SU-DHL-6 (cell line): ENCODE data around the gene IGFBP6.
A peak's percentile ranks its signal among the peaks of the same experiment; 100 is the strongest.

Experiments
- H2AFZ ChIP-seq: fragments of 200-600 bp; sonication (generic); 2 replicates; pipeline ENCODE4 v1.6.1; 2014; ENCODE audit warnings: low read depth, mild to moderate bottlenecking, moderate library complexity, mixed read lengths, antibody characterized with exemption, low read length; ENCODE audit not compliant: severe bottlenecking
- H3F3A ChIP-seq: fragments of 200-600 bp; shearing (Covaris generic); 2 replicates; pipeline ENCODE4 v1.6.0; 2016; ENCODE audit warnings: antibody characterized with exemption, mild to moderate bottlenecking; ENCODE audit not compliant: insufficient read depth
- H3K27ac ChIP-seq: fragments of 200-600 bp; sonication (generic); 2 replicates; pipeline ENCODE4 v1.5.1; 2016; ENCODE audit warnings: low read depth, mild to moderate bottlenecking, low read length, moderate library complexity, mixed read lengths
- H3K27me3 ChIP-seq: fragments of 200-600 bp; sonication (generic), shearing (Covaris generic); 2 replicates; pipeline ENCODE4 v1.6.0; 2014; ENCODE audit warnings: mild to moderate bottlenecking, low read length
- H3K36me3 ChIP-seq: fragments of 200-600 bp; sonication (generic); 2 replicates; pipeline ENCODE4 v1.6.1; 2014; ENCODE audit warnings: mild to moderate bottlenecking, low read length, mixed read lengths
- H3K4me2 ChIP-seq: fragments of 300-600, 200-600 bp; shearing (Covaris generic), sonication (generic); 2 replicates; pipeline ENCODE4 v1.6.0; 2014; ENCODE audit warnings: low read length, low read depth, mild to moderate bottlenecking; ENCODE audit not compliant: poor library complexity, severe bottlenecking
- H3K4me3 ChIP-seq: fragments of 200-600 bp; sonication (generic); 2 replicates; pipeline ENCODE4 v1.5.1; 2014; ENCODE audit warnings: antibody characterized with exemption, low read length, mild to moderate bottlenecking, mixed read lengths; ENCODE audit not compliant: insufficient read depth, poor library complexity, severe bottlenecking
- H3K79me2 ChIP-seq: fragments of 200-600 bp; sonication (generic); 2 replicates; pipeline ENCODE4 v1.6.1; 2014; ENCODE audit warnings: mild to moderate bottlenecking, low read length, moderate library complexity; ENCODE audit not compliant: insufficient read depth
- H3K9ac ChIP-seq: fragments of 200-600 bp; sonication (generic); 2 replicates; pipeline ENCODE4 v1.7.0; 2014; ENCODE audit warnings: mild to moderate bottlenecking, low read length
- H3K9me2 ChIP-seq: fragments of 200-600 bp; sonication (generic); replicated peaks from 2 replicates; pipeline ENCODE4 v1.6.1; 2014; ENCODE audit warnings: low read length; ENCODE audit not compliant: insufficient read depth
- H3K9me3 ChIP-seq: fragments of 200-600 bp; sonication (generic); 2 replicates; pipeline ENCODE4 v1.6.1; 2014; ENCODE audit warnings: low read length, mixed read lengths; ENCODE audit not compliant: insufficient read depth
- H4K20me1 ChIP-seq: fragments of 200-600 bp; sonication (generic); 2 replicates; pipeline ENCODE4 v1.6.1; 2014; ENCODE audit warnings: low read depth, mild to moderate bottlenecking, antibody characterized with exemption, low read length, moderate library complexity, mixed read lengths
- EZH2phosphoT487 ChIP-seq: fragments of 200-600 bp; sonication (generic), shearing (Covaris generic); conservative IDR thresholded peaks from 2 replicates; pipeline ENCODE4 v1.6.1; 2018; ENCODE audit warnings: mild to moderate bottlenecking, antibody characterized with exemption, low read length, moderate library complexity, mixed read lengths
- TF ChIP-seq, protein P1 (sequence below): fragments of 200-600 bp; sonication (generic); IDR thresholded peaks from one replicate; pipeline ENCODE4 v1.5.1; 2017; ENCODE audit warnings: antibody characterized with exemption, mild to moderate bottlenecking, low read length, moderate library complexity; ENCODE audit not compliant: insufficient read depth, poor library complexity, severe bottlenecking

IGFBP6 gene

DNA sequence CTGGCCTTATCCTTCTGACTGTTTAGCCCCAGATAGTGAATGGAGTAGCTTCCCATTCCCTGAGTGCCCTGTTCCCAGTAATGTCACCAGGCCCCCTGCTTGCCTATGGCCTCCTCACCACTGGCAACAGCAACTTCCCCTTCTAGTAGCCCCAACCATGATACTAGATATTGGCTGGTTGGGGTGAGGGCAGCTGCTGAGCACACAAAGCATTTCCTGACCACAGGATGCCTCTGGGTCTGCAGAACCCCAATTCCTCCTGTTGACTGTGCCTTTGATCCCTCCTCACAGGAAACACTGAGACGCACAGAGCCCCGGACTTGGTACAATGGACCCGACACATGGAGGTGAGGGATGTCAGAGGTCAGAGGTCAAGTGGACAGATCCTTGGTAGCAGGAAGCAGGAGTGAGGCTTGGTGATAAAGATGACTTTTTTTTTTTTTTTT, 6.4 kb downstream of the IGFBP6 start:
- H3K9ac ChIP-seq: peak overlapping the region; percentile 50
- H3K79me2 ChIP-seq: no peaks in the 10 kb centered on the region
- peak overlapping the region; percentile 40 for H3K4me3 ChIP-seq
- H3K4me2 ChIP-seq: peak overlapping the region; percentile 49
- TF ChIP-seq, protein P1, sequence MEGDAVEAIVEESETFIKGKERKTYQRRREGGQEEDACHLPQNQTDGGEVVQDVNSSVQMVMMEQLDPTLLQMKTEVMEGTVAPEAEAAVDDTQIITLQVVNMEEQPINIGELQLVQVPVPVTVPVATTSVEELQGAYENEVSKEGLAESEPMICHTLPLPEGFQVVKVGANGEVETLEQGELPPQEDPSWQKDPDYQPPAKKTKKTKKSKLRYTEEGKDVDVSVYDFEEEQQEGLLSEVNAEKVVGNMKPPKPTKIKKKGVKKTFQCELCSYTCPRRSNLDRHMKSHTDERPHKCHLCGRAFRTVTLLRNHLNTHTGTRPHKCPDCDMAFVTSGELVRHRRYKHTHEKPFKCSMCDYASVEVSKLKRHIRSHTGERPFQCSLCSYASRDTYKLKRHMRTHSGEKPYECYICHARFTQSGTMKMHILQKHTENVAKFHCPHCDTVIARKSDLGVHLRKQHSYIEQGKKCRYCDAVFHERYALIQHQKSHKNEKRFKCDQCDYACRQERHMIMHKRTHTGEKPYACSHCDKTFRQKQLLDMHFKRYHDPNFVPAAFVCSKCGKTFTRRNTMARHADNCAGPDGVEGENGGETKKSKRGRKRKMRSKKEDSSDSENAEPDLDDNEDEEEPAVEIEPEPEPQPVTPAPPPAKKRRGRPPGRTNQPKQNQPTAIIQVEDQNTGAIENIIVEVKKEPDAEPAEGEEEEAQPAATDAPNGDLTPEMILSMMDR: no peak
- TF ChIP-seq EZH2phosphoT487: no peak
- no peaks in the 10 kb centered on the region for H3K9me3 ChIP-seq
- no peaks in the 10 kb centered on the region for H4K20me1 ChIP-seq
- no peaks in the 10 kb centered on the region for H3K36me3 ChIP-seq
- no peak overlapping the region for H2AFZ ChIP-seq
- peaks cover 14% of the 10 kb centered on the region for H3F3A ChIP-seq
- no peaks in the 10 kb centered on the region for H3K9me2 ChIP-seq
- H3K27ac ChIP-seq: peak overlapping the region; percentile 87
- no peaks in the 10 kb centered on the region for H3K27me3 ChIP-seq

DNA sequence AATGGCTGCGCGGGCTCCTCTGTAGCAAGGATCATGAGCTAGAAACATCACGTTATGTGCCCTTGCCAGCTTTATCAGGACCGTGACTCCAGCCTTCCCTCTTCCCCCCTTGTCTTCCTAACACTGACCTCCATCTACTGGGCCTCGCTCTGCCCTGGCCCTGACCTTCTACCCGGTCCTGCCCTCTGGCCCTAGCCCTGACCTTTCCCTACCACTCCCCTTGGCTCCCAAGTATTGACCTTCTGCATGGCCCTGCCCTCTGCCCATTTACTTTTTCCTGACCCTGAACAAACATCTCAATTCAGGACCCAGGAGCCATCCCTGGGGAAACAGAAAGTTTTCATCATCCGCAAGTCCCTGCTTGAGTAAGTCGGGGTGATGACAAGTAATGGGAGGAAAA, 7.8 kb downstream of the IGFBP6 start:
- no peak overlapping the region for H3K9ac ChIP-seq
- H3K27ac ChIP-seq: peak overlapping the region; percentile 87; the same call in 1 of the 2 replicates
- H3K4me2 ChIP-seq: no peak overlapping the region
- TF ChIP-seq, protein P1: no peak
- TF ChIP-seq EZH2phosphoT487: no peak
- H3K9me2 ChIP-seq: no peaks in the 10 kb centered on the region
- no peaks in the 10 kb centered on the region for H4K20me1 ChIP-seq
- no peaks in the 10 kb centered on the region for H3K79me2 ChIP-seq
- no peak overlapping the region for H3K4me3 ChIP-seq
- H3K36me3 ChIP-seq: 0 out of 2 replicates have a peak, but pooled peaks cover 5% of the 10 kb centered on the region
- no peaks in the 10 kb centered on the region for H3K27me3 ChIP-seq
- H3K9me3 ChIP-seq: no peaks in the 10 kb centered on the region
- H2AFZ ChIP-seq: no peak overlapping the region
- H3F3A ChIP-seq: peaks cover 13% of the 10 kb centered on the region

DNA sequence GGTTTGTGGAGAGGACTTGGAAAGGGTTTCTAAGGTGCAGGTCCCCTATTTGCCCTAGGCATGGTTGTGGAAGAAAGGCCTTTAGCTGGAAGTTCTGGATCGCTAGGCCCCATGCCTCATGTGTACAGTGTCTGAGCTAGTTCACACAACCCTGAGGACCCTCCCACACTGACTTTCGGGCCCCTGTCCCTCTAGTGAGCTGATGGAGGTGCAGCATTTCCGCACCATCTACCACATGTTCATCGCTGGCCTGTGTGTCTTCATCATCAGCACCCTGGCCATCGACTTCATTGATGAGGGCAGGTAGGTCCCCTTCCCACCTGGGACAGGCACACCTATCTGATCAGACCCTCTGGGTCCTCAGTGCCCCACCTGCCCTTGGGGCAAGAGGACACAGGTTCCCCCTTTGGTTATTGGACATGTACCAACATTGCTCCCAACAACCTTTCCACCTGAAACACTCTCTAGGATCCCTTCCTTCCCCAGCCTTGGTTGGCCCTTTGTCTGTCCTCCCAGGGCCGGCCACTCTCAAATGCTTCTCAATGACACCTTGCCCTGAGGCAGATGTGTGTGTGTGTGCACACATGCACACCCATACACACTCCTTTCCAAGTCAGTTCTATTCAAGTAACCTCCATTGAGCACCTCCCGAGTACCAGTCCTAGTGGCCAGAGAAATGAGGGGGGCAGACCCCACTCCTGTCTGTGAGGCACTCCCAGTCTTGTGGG, 8.4 kb downstream of the IGFBP6 start:
- Histone ChIP-seq H3K27ac (peak overlapping the region; percentile 54; the same call in 1 of the 2 replicates), H3K9me2 (no peaks in the 10 kb centered on the region), H3F3A (peaks cover 10% of the 10 kb centered on the region), H3K4me3 (no peak overlapping the region), H2AFZ (no peak overlapping the region), H3K36me3 (0 out of 2 replicates have a peak, but pooled peaks cover 5% of the 10 kb centered on the region), H3K9ac (no peak overlapping the region), H3K9me3 (no peaks in the 10 kb centered on the region), H3K79me2 (no peaks in the 10 kb centered on the region), H3K4me2 (no peak overlapping the region), H3K27me3 (no peaks in the 10 kb centered on the region), H4K20me1 (no peaks in the 10 kb centered on the region)
- TF ChIP-seq EZH2phosphoT487: no peak
- TF ChIP-seq, protein P1: no peak
